GM12892 (cell line): ENCODE measurements around the gene ARHGEF3.

Experiments
- POLR2A ChIP-seq: IDR thresholded peaks from 2 replicates; pipeline ENCODE4 v1.6.1; 2011; ENCODE audit warnings: low read depth, low read length, control low read depth
- TAF1 ChIP-seq: IDR thresholded peaks from 2 replicates; pipeline ENCODE4 v1.6.1; 2011; ENCODE audit warnings: low read depth, mild to moderate bottlenecking, control low read depth, low read length, borderline replicate concordance

GRCh38 chr3:56748663-56749231 lies 53.0 kb downstream of the ARHGEF3 start:
- TF ChIP-seq POLR2A, result no peak
- no peak for TF ChIP-seq TAF1
